B cell (primary cell): Measurements from ENCODE around the gene TMEM214. TPM values are rescaled to one million over a fixed set of nuclear protein-coding genes. Genes with fewer than 3 reads are reported as not detected.

Source experiments
- ATAC-seq: fragments of 200-7000 bp; cut with Tn5 transposase; one replicate; pipeline ENCODE4 v1.10.0; 2021; ENCODE audit warnings: low read depth, mild to moderate bottlenecking, moderate number of reproducible peaks, moderate library complexity
- CTCF ChIA-PET: fragments of 350-600 bp; sonication (Branson Sonifier 250); formaldehyde crosslinking; loops from one replicate; lab custom pipeline; 2021; ENCODE audit warnings: antibody characterized with exemption, inconsistent platforms; lab: Charles Lee
- POLR2A ChIA-PET: fragments of 350-600 bp; sonication (Branson Sonifier 250); formaldehyde crosslinking; loops from one replicate; lab custom pipeline; 2021; ENCODE audit warnings: antibody characterized with exemption; lab: Charles Lee
- DNase-seq: peaks from one replicate; pipeline ENCODE4 v3.0.0; 2013
- H2AFZ ChIP-seq: 2 replicates; pipeline ENCODE4 v1.6.1; 2012; ENCODE audit warnings: mild to moderate bottlenecking, low read depth, low read length; ENCODE audit not compliant: insufficient read depth, poor library complexity, severe bottlenecking
- H3K27ac ChIP-seq, 2 donors: 1 replicate in 1 of 2; 2 replicates in 1 of 2; pipeline ENCODE4 v1.5.1; 2012 to 2013; ENCODE audit warnings: low read length in 2 of 2, mild to moderate bottlenecking in 2 of 2, moderate library complexity in 1 of 2
- H3K27me3 ChIP-seq, 4 experiments: fragments of 200-600 bp in 1 of 4; sonication (generic) in 1 of 4; replicated peaks in 1 of 4; 1 replicate in 2 of 4; 2 replicates in 2 of 4; pipeline versions ENCODE4 v1.6.1 to v1.7.0; 2013 to 2016; ENCODE audit warnings: low read length in 3 of 4, mild to moderate bottlenecking in 2 of 4, mixed read lengths in 1 of 4, moderate library complexity in 1 of 4; ENCODE audit not compliant: insufficient read depth in 4 of 4, control insufficient read depth in 3 of 4; ENCODE audit errors: control extremely low read depth in 1 of 4
- H3K36me3 ChIP-seq, 2 experiments: replicated peaks in 1 of 2; 1 replicate in 1 of 2; 2 replicates in 1 of 2; pipeline versions ENCODE4 v1.6.1 to v1.7.1; 2013; ENCODE audit warnings: low read length in 1 of 2; ENCODE audit not compliant: insufficient read depth in 2 of 2, control insufficient read depth in 1 of 2; ENCODE audit errors: control extremely low read depth in 1 of 2, extremely low read depth in 1 of 2
- H3K4me1 ChIP-seq, 2 donors: fragments of 200-600 bp in 1 of 2; sonication (generic) in 1 of 2; 1 replicate in 1 of 2; 2 replicates in 1 of 2; pipeline versions ENCODE4 v1.5.1 to v1.6.1; 2013 to 2017; ENCODE audit warnings: low read length in 2 of 2; ENCODE audit not compliant: control insufficient read depth in 2 of 2, insufficient read depth in 2 of 2
- H3K4me2 ChIP-seq: replicated peaks from 2 replicates; pipeline ENCODE3; 2012; ENCODE audit warnings: mild to moderate bottlenecking, low read depth, low read length; ENCODE audit not compliant: poor library complexity, severe bottlenecking
- H3K4me3 ChIP-seq, 5 experiments: fragments of 200-600 bp in 1 of 5; sonication (generic) in 1 of 5; 1 replicate in 3 of 5; 2 replicates in 2 of 5; pipeline versions ENCODE4 v1.5.1 to v1.7.0; 2011 to 2016; ENCODE audit warnings: low read length in 4 of 5, mild to moderate bottlenecking in 4 of 5, low read depth in 2 of 5, control low read depth in 1 of 5, moderate library complexity in 1 of 5; ENCODE audit not compliant: insufficient read depth in 1 of 5; ENCODE audit errors: control extremely low read depth in 1 of 5, extremely low read depth in 1 of 5
- H3K79me2 ChIP-seq: fragments of 200-600 bp; sonication (generic); one replicate; pipeline ENCODE4 v1.6.0; 2016; ENCODE audit warnings: low read length; ENCODE audit not compliant: control insufficient read depth, insufficient read depth
- H3K9ac ChIP-seq: fragments of 200-600 bp; sonication (generic); 2 replicates; pipeline ENCODE4 v1.6.1; 2017; ENCODE audit warnings: mild to moderate bottlenecking, low read length, moderate library complexity
- H3K9me3 ChIP-seq, 3 donors: one replicate each; pipeline versions ENCODE4 v1.6.1 to v1.7.1; 2013; ENCODE audit warnings: low read length in 2 of 3; ENCODE audit not compliant: control insufficient read depth in 2 of 3, insufficient read depth in 1 of 3; ENCODE audit errors: control extremely low read depth in 1 of 3
- H4K20me1 ChIP-seq: 2 replicates; pipeline ENCODE4 v1.6.0; 2012; ENCODE audit warnings: mild to moderate bottlenecking, low read length; ENCODE audit not compliant: insufficient read depth, control insufficient read depth, poor library complexity, severe bottlenecking
- H3K27ac Mint-ChIP-seq: one replicate; pipeline ENCODE4 v1.8.0; 2021; ENCODE audit warnings: mixed read lengths
- H3K27me3 Mint-ChIP-seq: one replicate; pipeline ENCODE4 v1.8.0; 2021; ENCODE audit warnings: mixed read lengths
- H3K4me1 Mint-ChIP-seq: one replicate; pipeline ENCODE4 v1.8.0; 2021; ENCODE audit warnings: mixed read lengths
- H3K4me3 Mint-ChIP-seq: one replicate; pipeline ENCODE4 v1.8.0; 2021; ENCODE audit warnings: mixed read lengths
- H3K9me3 Mint-ChIP-seq: one replicate; pipeline ENCODE4 v1.8.0; 2022; ENCODE audit warnings: mixed read lengths; ENCODE audit not compliant: insufficient read depth
- CTCF ChIP-seq: fragments of 200-600 bp; IDR thresholded peaks from one replicate; pipeline ENCODE4 v1.8.0; 2022; ENCODE audit warnings: antibody characterized with exemption, mild to moderate bottlenecking
- EZH2 ChIP-seq: IDR thresholded peaks from 2 replicates; pipeline ENCODE4 v1.6.1; 2012; ENCODE audit warnings: borderline replicate concordance, low read depth, mild to moderate bottlenecking, moderate library complexity, low read length; ENCODE audit not compliant: insufficient read depth, poor library complexity, severe bottlenecking
- WGBS: methylation state at CpG from one replicate; pipeline ENCODE4 v1.1.5; 2013; ENCODE audit warnings: missing lambda C conversion rate; ENCODE audit not compliant: insufficient coverage; 5-methylcytosine and 5-hydroxymethylcytosine counted together
- intact Hi-C: fragments of 100-400 bp; cut with micrococcal nuclease; formaldehyde crosslinking; loops from one replicate; pipeline ENCODE4 v1.10.0; 2022
- polyA plus RNA-seq: library from polyadenylated mRNA; depleted of rRNA; stranded (reverse); fragments of >200 nt; gene quantifications from 2 replicates; pipeline ENCODE4 v1.2.3, GENCODE V29; 2012
- total RNA-seq, 2 donors: library from RNA; stranded (reverse); fragments of 120-200 nt in 1 of 2; gene quantifications; 1 replicate in 1 of 2; 2 replicates in 1 of 2; pipeline versions ENCODE4 v1.2.3 to v1.2.4, GENCODE V29; 2013 to 2022

TMEM214 gene
- total and polyA plus RNA-seq, 2 donors (not counting 1 experiment from before 2014, with no cell fraction given): 80.1 to 91.1 TPM

- H3K9me3 ChIP-seq: no peaks in the 10 kb centered on the region
- Mint-ChIP-seq H3K9me3 (no peaks in the 10 kb centered on the region), H3K27me3 (peaks cover 10% of the 10 kb centered on the region), H3K27ac (no peak overlapping the region), H3K4me3 (no peak overlapping the region), H3K4me1 (no peaks in the 10 kb centered on the region)
- no peaks in the 10 kb centered on the region for H3K4me1 ChIP-seq
- no peak overlapping the region for H3K4me3 ChIP-seq
- CTCF ChIA-PET: interaction anchor here (1.6 kb wide), 1 partner anchor 27 kb away, joined by 4 read pairs; no protein-coding TSS in a partner anchor
- no peak for TF ChIP-seq EZH2
- TF ChIP-seq CTCF: no peak
- no peak overlapping the region for H3K27ac ChIP-seq
- no peak for DNase-seq
- H2AFZ ChIP-seq: no peak overlapping the region
- no peak for ATAC-seq
- no peak overlapping the region for H3K9ac ChIP-seq
- no peaks in the 10 kb centered on the region for H4K20me1 ChIP-seq
- WGBS: 88% methylated on average over 2 of the region's 4 CpGs
- intact Hi-C loops: no loop called here
- no peaks in the 10 kb centered on the region for H3K36me3 ChIP-seq
- H3K27me3 ChIP-seq: peaks cover 0 to 2% (median 0%) of the 10 kb centered on the region in 4 experiments
- H3K79me2 ChIP-seq: no peaks in the 10 kb centered on the region
- POLR2A ChIA-PET: no interaction called here
- no peak overlapping the region for H3K4me2 ChIP-seq
Measured at GRCh38 chr2:26988058-26988860, 44.5 kb upstream of the TMEM214 start.

GRCh38 chr2:26989156-26989555 lies 43.6 kb upstream of the TMEM214 start:
- POLR2A ChIA-PET: no interaction called here
- H3K4me2 ChIP-seq: no peak overlapping the region

More at GRCh38 chr2:26989156-26989555, 43.6 kb upstream of the TMEM214 start:
- H3K27ac ChIP-seq: no peak overlapping the region
- H3K79me2 ChIP-seq: no peaks in the 10 kb centered on the region
- no peaks in the 10 kb centered on the region for H4K20me1 ChIP-seq
- TF ChIP-seq CTCF: no peak
- no peak for TF ChIP-seq EZH2
- intact Hi-C loops: no loop called here
- WGBS: 85% methylated on average over 7 of the region's 8 CpGs
- H3K4me3 ChIP-seq: no peak overlapping the region
- CTCF ChIA-PET: interaction anchor here (1.6 kb wide), 1 partner anchor 27 kb away, joined by 4 read pairs; no protein-coding TSS in a partner anchor
- H3K36me3 ChIP-seq: no peaks in the 10 kb centered on the region
- Mint-ChIP-seq H3K4me3 (no peak overlapping the region), H3K9me3 (no peaks in the 10 kb centered on the region), H3K27ac (no peak overlapping the region), H3K27me3 (peaks cover 15% of the 10 kb centered on the region), H3K4me1 (no peaks in the 10 kb centered on the region)
- DNase-seq (no peak), ATAC-seq (no peak)
- H3K9ac ChIP-seq: no peak overlapping the region
- H3K4me1 ChIP-seq: no peaks in the 10 kb centered on the region
- H3K27me3 ChIP-seq: no peaks in the 10 kb centered on the region
- H3K9me3 ChIP-seq: no peaks in the 10 kb centered on the region
- H2AFZ ChIP-seq: no peak overlapping the region
